ENCODE data around the gene TAAR9. TPM values are rescaled to one million over a fixed set of nuclear protein-coding genes. Genes with fewer than 3 reads are reported as not detected.
A peak's percentile ranks its signal among the peaks of the same experiment; 100 is the strongest.

Gene TAAR9
- polyA plus RNA-seq, 3 donors, result not detected

- H3K27me3 ChIP-seq (ENCODE audit: control insufficient read depth in 2 of 2, insufficient read depth in 2 of 2, low read length in 2 of 2), result no peaks in the 10 kb centered on the region
- peaks cover 0 to 3% (median 0%) of the 10 kb centered on the region in 7 donors for H3K9me3 Mint-ChIP-seq
- H3K4me2 ChIP-seq (replicated peaks; ENCODE audit: extremely low read depth, low read length, poor library complexity, severe bottlenecking), result no peak overlapping the region
- peaks cover 39 to 52% of the 10 kb centered on the region in 2 donors for H3K36me3 Mint-ChIP-seq
- no peak for TF ChIP-seq CTCF (IDR thresholded peaks at IDR 0.05)
- DNase-seq, result peak in 1 of 3 donors; percentile 21
- H3K4me1 Mint-ChIP-seq, result peaks cover 24% of the 10 kb centered on the region
- 90% methylated on average over 5 of the region's 5 CpGs for whole genome bisulfite sequencing (ENCODE audit: insufficient coverage)
- H3K27ac Mint-ChIP-seq, result no peak overlapping the region
- no peaks in the 10 kb centered on the region for H3K9me3 ChIP-seq (replicated peaks in 1 of 2; ENCODE audit: control insufficient read depth in 1 of 2, insufficient read depth in 1 of 2, low read length in 2 of 2)
- no peak overlapping the region for H3K4me3 ChIP-seq (replicated peaks in 1 of 3; ENCODE audit: low read depth in 2 of 3, low read length in 3 of 3)
- peaks cover 100% of the 10 kb centered on the region for H4K20me1 ChIP-seq (ENCODE audit: insufficient read depth, low read length)
- no peak overlapping the region for H3K4me3 Mint-ChIP-seq
- peaks cover 100% of the 10 kb centered on the region for H3K79me2 ChIP-seq (ENCODE audit: insufficient read depth, low read length)
- no peaks in the 10 kb centered on the region for H3K27me3 Mint-ChIP-seq (ENCODE audit: low read depth in 3 of 3)
- no peak overlapping the region for H3K9ac ChIP-seq (ENCODE audit: insufficient read depth, low read length, poor library complexity, severe bottlenecking)
- no peak overlapping the region for H2AFZ ChIP-seq (ENCODE audit: insufficient read depth, low read depth, low read length, poor library complexity, severe bottlenecking)
- H3K27ac ChIP-seq (ENCODE audit: low read depth in 1 of 2, low read length in 2 of 2), result peak overlapping the region in 1 of 2 donors; percentile 81
- H3K4me1 ChIP-seq (ENCODE audit: control insufficient read depth in 1 of 2, insufficient read depth in 2 of 2, low read length in 2 of 2), result peaks cover 26 to 49% of the 10 kb centered on the region in 2 donors
- intact Hi-C loops (cut with micrococcal nuclease), result no loop called here
- peaks cover 18 to 57% of the 10 kb centered on the region in 2 donors for H3K36me3 ChIP-seq (replicated peaks in 1 of 2; ENCODE audit: control insufficient read depth in 1 of 2, insufficient read depth in 2 of 2, low read length in 2 of 2)
These were observed 46.8 kb upstream of the TAAR9 start for GRCh38 chr6:132491303-132491702.

- peaks cover 17 to 63% of the 10 kb centered on the region in 2 donors for H3K36me3 ChIP-seq (replicated peaks in 1 of 2; ENCODE audit: control insufficient read depth in 1 of 2, insufficient read depth in 2 of 2, low read length in 2 of 2)
- no peak overlapping the region for H3K9ac ChIP-seq (ENCODE audit: insufficient read depth, low read length, poor library complexity, severe bottlenecking)
- H3K9me3 Mint-ChIP-seq, result peaks cover 0 to 3% (median 0%) of the 10 kb centered on the region in 7 donors
- no peak overlapping the region for H3K4me3 ChIP-seq (replicated peaks in 1 of 3; ENCODE audit: low read depth in 2 of 3, low read length in 3 of 3)
- peaks cover 100% of the 10 kb centered on the region for H3K79me2 ChIP-seq (ENCODE audit: insufficient read depth, low read length)
- no peaks in the 10 kb centered on the region for H3K27me3 Mint-ChIP-seq (ENCODE audit: low read depth in 3 of 3)
- no peak for TF ChIP-seq CTCF (IDR thresholded peaks at IDR 0.05)
- H3K4me1 ChIP-seq (ENCODE audit: control insufficient read depth in 1 of 2, insufficient read depth in 2 of 2, low read length in 2 of 2), result peaks cover 32 to 54% of the 10 kb centered on the region in 2 donors
- DNase-seq, result no peak
- 89% methylated on average over 1 of the region's 1 CpG for WGBS (ENCODE audit: insufficient coverage)
- intact Hi-C loops (cut with micrococcal nuclease), result no loop called here
- no peaks in the 10 kb centered on the region for H3K27me3 ChIP-seq (ENCODE audit: control insufficient read depth in 2 of 2, insufficient read depth in 2 of 2, low read length in 2 of 2)
- H3K4me3 Mint-ChIP-seq, result no peak overlapping the region
- peak overlapping the region in 1 of 2 donors; percentile 81 for H3K27ac ChIP-seq (ENCODE audit: low read depth in 1 of 2, low read length in 2 of 2)
- H3K9me3 ChIP-seq (replicated peaks in 1 of 2; ENCODE audit: control insufficient read depth in 1 of 2, insufficient read depth in 1 of 2, low read length in 2 of 2), result no peaks in the 10 kb centered on the region
- peaks cover 100% of the 10 kb centered on the region for H4K20me1 ChIP-seq (ENCODE audit: insufficient read depth, low read length)
- H3K4me2 ChIP-seq (replicated peaks; ENCODE audit: extremely low read depth, low read length, poor library complexity, severe bottlenecking), result no peak overlapping the region
- H2AFZ ChIP-seq (ENCODE audit: insufficient read depth, low read depth, low read length, poor library complexity, severe bottlenecking), result no peak overlapping the region
- peaks cover 29% of the 10 kb centered on the region for H3K4me1 Mint-ChIP-seq
- H3K27ac Mint-ChIP-seq, result no peak overlapping the region
- H3K36me3 Mint-ChIP-seq, result peaks cover 41 to 49% of the 10 kb centered on the region in 2 donors
These were observed 46.2 kb upstream of the TAAR9 start for GRCh38 chr6:132491881-132492280.

All from CD14-positive monocyte (primary cell).